ENCODE results near the gene GAS2L2. TPM values are rescaled to one million over a fixed set of nuclear protein-coding genes. Genes with fewer than 3 reads are reported as not detected.

GAS2L2 gene
- total RNA-seq, 2 donors from 2014 or later = 0.09 TPM; not detected in 1

DNA sequence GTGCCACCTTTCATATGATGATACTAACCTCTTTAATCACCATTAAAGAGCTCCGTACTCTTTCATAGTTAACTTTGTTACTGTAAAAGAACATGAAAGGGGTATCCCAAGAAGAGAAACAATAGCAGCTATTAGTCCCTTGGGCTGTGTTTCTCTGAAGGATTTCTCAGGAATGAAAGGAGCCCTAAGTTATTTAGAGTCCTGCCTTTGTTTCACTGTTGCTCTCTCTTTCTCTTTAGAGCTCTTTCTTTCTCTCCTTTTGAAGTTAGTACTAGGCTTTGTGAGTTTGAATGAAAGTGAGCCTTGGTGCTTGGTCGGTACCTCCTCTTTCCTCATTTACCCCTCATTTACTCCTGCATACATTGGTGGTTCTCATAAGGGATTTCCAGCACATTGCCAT lies 42.1 kb downstream of the GAS2L2 start:
- Histone ChIP-seq H3K36me3 (ENCODE audit: control insufficient read depth, insufficient read depth, low read length) (peaks cover 67% of the 10 kb centered on the region), H3K4me3 (ENCODE audit: low read length) (no peak overlapping the region), H3K4me1 (ENCODE audit: control insufficient read depth, insufficient read depth, low read length) (peaks cover 4% of the 10 kb centered on the region), H3K27ac (ENCODE audit: low read depth, low read length) (no peak overlapping the region), H3K9me3 (ENCODE audit: control insufficient read depth, low read length) (no peaks in the 10 kb centered on the region), H3K27me3 (ENCODE audit: control insufficient read depth, insufficient read depth, low read length, poor library complexity, severe bottlenecking) (no peaks in the 10 kb centered on the region), H3K9ac (ENCODE audit: extremely low read depth, low read length, poor library complexity, severe bottlenecking) (no peak overlapping the region)
- no peak for DNase-seq
- Mint-ChIP-seq H3K27ac (no peak overlapping the region), H3K9me3 (no peaks in the 10 kb centered on the region), H3K4me3 (no peak overlapping the region), H3K36me3 (ENCODE audit: low read depth) (peaks cover 31% of the 10 kb centered on the region), H3K27me3 (ENCODE audit: insufficient read depth) (no peaks in the 10 kb centered on the region), H3K4me1 (peaks cover 6% of the 10 kb centered on the region)
- 83 to 88% methylated on average over 1 to 2 of the region's 2 CpGs for WGBS, 2 experiments (ENCODE audit: insufficient coverage in 1 of 2, insufficient read length in 1 of 2)
- TF ChIP-seq, protein P1, sequence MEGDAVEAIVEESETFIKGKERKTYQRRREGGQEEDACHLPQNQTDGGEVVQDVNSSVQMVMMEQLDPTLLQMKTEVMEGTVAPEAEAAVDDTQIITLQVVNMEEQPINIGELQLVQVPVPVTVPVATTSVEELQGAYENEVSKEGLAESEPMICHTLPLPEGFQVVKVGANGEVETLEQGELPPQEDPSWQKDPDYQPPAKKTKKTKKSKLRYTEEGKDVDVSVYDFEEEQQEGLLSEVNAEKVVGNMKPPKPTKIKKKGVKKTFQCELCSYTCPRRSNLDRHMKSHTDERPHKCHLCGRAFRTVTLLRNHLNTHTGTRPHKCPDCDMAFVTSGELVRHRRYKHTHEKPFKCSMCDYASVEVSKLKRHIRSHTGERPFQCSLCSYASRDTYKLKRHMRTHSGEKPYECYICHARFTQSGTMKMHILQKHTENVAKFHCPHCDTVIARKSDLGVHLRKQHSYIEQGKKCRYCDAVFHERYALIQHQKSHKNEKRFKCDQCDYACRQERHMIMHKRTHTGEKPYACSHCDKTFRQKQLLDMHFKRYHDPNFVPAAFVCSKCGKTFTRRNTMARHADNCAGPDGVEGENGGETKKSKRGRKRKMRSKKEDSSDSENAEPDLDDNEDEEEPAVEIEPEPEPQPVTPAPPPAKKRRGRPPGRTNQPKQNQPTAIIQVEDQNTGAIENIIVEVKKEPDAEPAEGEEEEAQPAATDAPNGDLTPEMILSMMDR (conservative IDR thresholded peaks at IDR 0.05) = no peak

DNA sequence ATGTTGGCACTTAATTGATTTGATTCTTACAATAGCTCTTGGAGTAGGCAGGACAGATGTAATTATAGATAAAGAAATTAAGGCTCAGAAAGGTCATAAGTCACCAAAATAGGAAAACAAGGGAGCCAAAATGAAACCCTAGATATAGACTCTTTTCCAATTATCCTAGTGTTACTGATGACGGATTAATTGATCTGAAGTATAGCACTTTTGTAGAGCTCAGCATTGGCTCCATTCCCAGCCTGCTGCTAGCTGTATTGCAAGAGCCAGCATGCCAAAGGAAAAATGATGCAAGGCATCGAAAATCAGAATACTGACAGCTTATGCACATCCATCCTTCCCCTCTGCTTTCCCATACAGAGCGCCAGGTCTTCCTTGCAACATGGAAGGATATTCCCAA lies 43.2 kb downstream of the GAS2L2 start:
- H3K27ac Mint-ChIP-seq = no peak overlapping the region
- no peak overlapping the region for H3K27ac ChIP-seq (ENCODE audit: low read depth, low read length)
- no peaks in the 10 kb centered on the region for H3K9me3 Mint-ChIP-seq
- H3K36me3 ChIP-seq (ENCODE audit: control insufficient read depth, insufficient read depth, low read length) = peaks cover 60% of the 10 kb centered on the region
- H3K9ac ChIP-seq (ENCODE audit: extremely low read depth, low read length, poor library complexity, severe bottlenecking) = no peak overlapping the region
- no peak overlapping the region for H3K4me3 Mint-ChIP-seq
- peaks cover 4% of the 10 kb centered on the region for H3K4me1 ChIP-seq (ENCODE audit: control insufficient read depth, insufficient read depth, low read length)
- no peaks in the 10 kb centered on the region for H3K9me3 ChIP-seq (ENCODE audit: control insufficient read depth, low read length)
- peaks cover 31% of the 10 kb centered on the region for H3K36me3 Mint-ChIP-seq (ENCODE audit: low read depth)
- H3K27me3 ChIP-seq (ENCODE audit: control insufficient read depth, insufficient read depth, low read length, poor library complexity, severe bottlenecking) = no peaks in the 10 kb centered on the region
- DNase-seq = no peak
- no peak overlapping the region for H3K4me3 ChIP-seq (ENCODE audit: low read length)
- WGBS, 2 experiments (ENCODE audit: insufficient coverage in 1 of 2, insufficient read length in 1 of 2) = 86 to 100% methylated on average over 1 to 3 of the region's 3 CpGs
- no peaks in the 10 kb centered on the region for H3K27me3 Mint-ChIP-seq (ENCODE audit: insufficient read depth)
- TF ChIP-seq, protein P1 (conservative IDR thresholded peaks at IDR 0.05) = no peak
- peaks cover 17% of the 10 kb centered on the region for H3K4me1 Mint-ChIP-seq

DNA sequence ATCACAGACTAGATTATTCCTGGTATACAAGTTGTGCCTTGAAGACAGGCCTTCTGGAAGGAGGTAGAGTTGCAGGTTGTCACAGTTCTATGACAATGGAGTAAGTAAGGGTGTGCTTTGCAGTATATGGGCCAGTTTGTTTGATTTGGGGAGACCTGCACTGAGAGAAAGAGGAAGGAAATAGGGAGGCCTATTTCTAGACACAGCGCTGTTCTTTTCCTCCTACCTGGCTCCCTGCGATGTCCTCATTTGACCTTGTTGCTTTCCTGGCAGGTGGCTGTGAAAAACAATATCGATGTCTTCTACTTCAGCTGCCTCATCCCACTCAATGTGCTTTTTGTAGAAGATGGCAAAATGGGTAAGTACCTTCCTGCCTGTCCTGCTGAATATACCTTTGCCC lies 44.1 kb downstream of the GAS2L2 start:
- H3K4me3 ChIP-seq (ENCODE audit: low read length) = no peak overlapping the region
- H3K9me3 ChIP-seq (ENCODE audit: control insufficient read depth, low read length) = no peaks in the 10 kb centered on the region
- Mint-ChIP-seq H3K4me1 (peaks cover 18% of the 10 kb centered on the region), H3K9me3 (no peaks in the 10 kb centered on the region), H3K36me3 (ENCODE audit: low read depth) (peaks cover 33% of the 10 kb centered on the region), H3K4me3 (no peak overlapping the region), H3K27me3 (ENCODE audit: insufficient read depth) (no peaks in the 10 kb centered on the region), H3K27ac (no peak overlapping the region)
- 80 to 96% methylated on average over 1 to 3 of the region's 3 CpGs for WGBS, 2 experiments (ENCODE audit: insufficient coverage in 1 of 2, insufficient read length in 1 of 2)
- H3K4me1 ChIP-seq (ENCODE audit: control insufficient read depth, insufficient read depth, low read length) = peaks cover 4% of the 10 kb centered on the region
- H3K36me3 ChIP-seq (ENCODE audit: control insufficient read depth, insufficient read depth, low read length) = peaks cover 52% of the 10 kb centered on the region
- H3K27me3 ChIP-seq (ENCODE audit: control insufficient read depth, insufficient read depth, low read length, poor library complexity, severe bottlenecking) = no peaks in the 10 kb centered on the region
- DNase-seq = no peak
- TF ChIP-seq, protein P1 (conservative IDR thresholded peaks at IDR 0.05) = no peak
- H3K9ac ChIP-seq (ENCODE audit: extremely low read depth, low read length, poor library complexity, severe bottlenecking) = no peak overlapping the region
- no peak overlapping the region for H3K27ac ChIP-seq (ENCODE audit: low read depth, low read length)
